HepG2 (cell line): ENCODE results near the gene MAPK11. TPM values are rescaled to one million over a fixed set of nuclear protein-coding genes. Genes with fewer than 3 reads are reported as not detected.
A peak's percentile ranks its signal among the peaks of the same experiment; 100 is the strongest.

Experiments
- FOSL2 ChIP-seq: sonication (generic); formaldehyde crosslinking; IDR thresholded peaks from 2 replicates; pipeline ENCODE4 v1.4.0; 2020; ENCODE audit warnings: missing genetic modification reagents
- REL ChIP-seq: sonication (generic); formaldehyde crosslinking; conservative IDR thresholded peaks from 2 replicates; pipeline ENCODE4 v1.8.0; 2022; ENCODE audit warnings: mild to moderate bottlenecking, missing genetic modification reagents, moderate library complexity
- RXRA ChIP-seq: sonication (generic); formaldehyde crosslinking; IDR thresholded peaks from 2 replicates; pipeline ENCODE4 v1.5.1; 2020; ENCODE audit warnings: missing genetic modification reagents
- SYNCRIP ChIP-seq: fragments of 200-400 bp; formaldehyde crosslinking; IDR thresholded peaks from 2 replicates; pipeline ENCODE4 v1.6.1; 2018; ENCODE audit warnings: mild to moderate bottlenecking, low read depth, low read length; ENCODE audit not compliant: insufficient read depth
- TBL1XR1 ChIP-seq: fragments of 150-350 bp; IDR thresholded peaks from 2 replicates; pipeline ENCODE4 v1.6.1; 2014; ENCODE audit warnings: borderline replicate concordance, low read length; ENCODE audit not compliant: partially characterized antibody
- ZFP62 ChIP-seq: sonication (generic); formaldehyde crosslinking; IDR thresholded peaks from 2 replicates; pipeline ENCODE4 v1.4.0; 2020; ENCODE audit warnings: missing genetic modification reagents
- ZNF746 ChIP-seq: sonication (generic); formaldehyde crosslinking; IDR thresholded peaks from 2 replicates; pipeline ENCODE4 v1.8.0; 2022; ENCODE audit warnings: mild to moderate bottlenecking, missing genetic modification reagents
- polyA plus RNA-seq, 8 experiments: library from polyadenylated mRNA; depleted of rRNA in 3 of 8; stranded (reverse) in 7 of 8; unstranded in 1 of 8; fragments of >200 nt; fragmentation: Illumina TruSeq in 4 of 8; extraction: Trizol in 4 of 8; gene quantifications; 2 replicates each; pipeline versions ENCODE4 v1.2.1 to v1.2.3, GENCODE V29; 2011 to 2016; ENCODE audit warnings: low read depth in 4 of 8, missing spikeins in 1 of 8, mixed read lengths in 1 of 8; ENCODE audit not compliant: insufficient read depth in 1 of 8
- total RNA-seq, 5 experiments: library from RNA; depleted of rRNA; stranded (reverse); fragments of >200 nt; fragmentation: Illumina TruSeq; extraction: Trizol; gene quantifications; 2 replicates each; pipeline ENCODE4 v1.2.3, GENCODE V29; 2016; ENCODE audit warnings: low read depth in 1 of 5
- TF ChIP-seq, protein P1 (sequence below): sonication (generic); formaldehyde crosslinking; conservative IDR thresholded peaks from 2 replicates; pipeline ENCODE4 v1.4.0; 2020; ENCODE audit warnings: missing genetic modification reagents
- TF ChIP-seq, protein P2 (sequence below): fragments of 450-650 bp; IDR thresholded peaks from 2 replicates; pipeline ENCODE4 v1.6.1; 2017
- TF ChIP-seq, protein P3 (sequence below): sonication (generic); formaldehyde crosslinking; IDR thresholded peaks from 2 replicates; pipeline ENCODE4 v1.5.0; 2020; ENCODE audit warnings: mild to moderate bottlenecking, missing genetic modification reagents
- TF ChIP-seq, protein P4 (sequence below): sonication (generic); formaldehyde crosslinking; IDR thresholded peaks from 2 replicates; pipeline ENCODE4 v1.4.0; 2020; ENCODE audit warnings: mild to moderate bottlenecking, missing genetic modification reagents
- TF ChIP-seq, protein P5 (sequence below): sonication (generic); formaldehyde crosslinking; IDR thresholded peaks from 2 replicates; pipeline ENCODE4 v1.4.0; 2020; ENCODE audit warnings: missing genetic modification reagents
- TF ChIP-seq, protein P6 (sequence below): sonication (generic); formaldehyde crosslinking; IDR thresholded peaks from 2 replicates; pipeline ENCODE4 v1.5.0; 2020; ENCODE audit warnings: missing genetic modification reagents, mild to moderate bottlenecking, borderline replicate concordance
- TF ChIP-seq, protein P7 (sequence below): sonication (generic); formaldehyde crosslinking; IDR thresholded peaks from 2 replicates; pipeline ENCODE4 v1.5.1; 2020; ENCODE audit warnings: mild to moderate bottlenecking, missing genetic modification reagents

MAPK11 gene
- total and polyA plus RNA-seq, 2 of the 13 experiments (the other 11 are each of a cell fraction or from before 2014, with no cell fraction given) = 0.15 to 0.17 TPM

DNA sequence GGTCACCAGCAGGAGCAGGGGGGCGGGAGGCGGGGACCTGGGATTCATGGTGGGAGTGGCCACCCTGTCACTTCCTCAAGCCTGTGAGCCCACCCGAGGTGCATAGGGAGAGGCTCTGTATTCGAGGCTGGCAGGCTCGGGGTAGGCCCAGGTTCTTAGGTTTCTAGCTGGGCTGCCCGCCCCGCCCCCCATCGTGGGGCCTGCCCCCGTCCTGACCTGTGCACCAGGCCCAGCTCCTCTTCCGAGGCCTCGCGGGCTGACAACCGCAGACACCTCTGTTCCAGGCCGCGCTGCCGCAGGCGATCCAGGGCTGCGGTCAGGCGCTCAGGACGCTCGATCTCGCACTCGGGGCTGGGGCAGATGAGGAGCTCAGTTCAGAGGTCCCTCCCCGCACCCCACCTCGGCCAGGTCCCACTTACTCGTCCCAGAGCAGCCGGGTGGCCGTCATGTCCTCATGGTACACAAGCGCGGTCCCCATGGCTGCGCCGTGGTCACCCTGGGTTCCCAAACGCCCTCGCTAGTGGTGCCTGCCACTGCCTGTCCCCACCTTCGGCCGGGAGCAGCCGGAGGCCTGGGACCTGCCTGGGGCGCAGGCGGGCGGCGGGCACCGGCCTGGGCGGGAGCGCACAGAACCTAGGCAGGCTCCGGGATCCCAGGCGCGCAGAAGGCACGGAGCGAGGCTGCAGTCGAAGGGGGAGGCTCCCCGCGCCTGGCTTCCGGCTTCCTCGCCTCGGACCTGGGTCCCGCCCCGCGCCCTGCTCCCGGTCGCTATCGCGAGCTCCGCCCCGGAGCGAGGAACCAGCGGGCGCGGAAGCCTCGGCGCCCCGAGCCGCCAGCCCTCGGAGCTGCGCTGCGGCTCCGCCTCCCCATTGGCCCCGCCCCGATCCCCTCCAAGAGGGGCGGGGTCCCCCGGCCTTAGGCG, 19.4 kb downstream of the MAPK11 start, which contains the start of gene HDAC10 (continued):
- TF ChIP-seq, protein P1, sequence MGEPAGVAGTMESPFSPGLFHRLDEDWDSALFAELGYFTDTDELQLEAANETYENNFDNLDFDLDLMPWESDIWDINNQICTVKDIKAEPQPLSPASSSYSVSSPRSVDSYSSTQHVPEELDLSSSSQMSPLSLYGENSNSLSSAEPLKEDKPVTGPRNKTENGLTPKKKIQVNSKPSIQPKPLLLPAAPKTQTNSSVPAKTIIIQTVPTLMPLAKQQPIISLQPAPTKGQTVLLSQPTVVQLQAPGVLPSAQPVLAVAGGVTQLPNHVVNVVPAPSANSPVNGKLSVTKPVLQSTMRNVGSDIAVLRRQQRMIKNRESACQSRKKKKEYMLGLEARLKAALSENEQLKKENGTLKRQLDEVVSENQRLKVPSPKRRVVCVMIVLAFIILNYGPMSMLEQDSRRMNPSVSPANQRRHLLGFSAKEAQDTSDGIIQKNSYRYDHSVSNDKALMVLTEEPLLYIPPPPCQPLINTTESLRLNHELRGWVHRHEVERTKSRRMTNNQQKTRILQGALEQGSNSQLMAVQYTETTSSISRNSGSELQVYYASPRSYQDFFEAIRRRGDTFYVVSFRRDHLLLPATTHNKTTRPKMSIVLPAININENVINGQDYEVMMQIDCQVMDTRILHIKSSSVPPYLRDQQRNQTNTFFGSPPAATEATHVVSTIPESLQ (CRISPR knock-in tag) = no peak
- TF ChIP-seq TBL1XR1 (no peak), RXRA (CRISPR knock-in tag) (no peak), SYNCRIP (no peak), ZNF746 (CRISPR knock-in tag) (0 out of 2 replicates have a peak, but pooled peaks have one; percentile 45), REL (CRISPR knock-in tag) (no peak), FOSL2 (CRISPR knock-in tag) (no peak), ZFP62 (no peak)
- TF ChIP-seq, protein P2, sequence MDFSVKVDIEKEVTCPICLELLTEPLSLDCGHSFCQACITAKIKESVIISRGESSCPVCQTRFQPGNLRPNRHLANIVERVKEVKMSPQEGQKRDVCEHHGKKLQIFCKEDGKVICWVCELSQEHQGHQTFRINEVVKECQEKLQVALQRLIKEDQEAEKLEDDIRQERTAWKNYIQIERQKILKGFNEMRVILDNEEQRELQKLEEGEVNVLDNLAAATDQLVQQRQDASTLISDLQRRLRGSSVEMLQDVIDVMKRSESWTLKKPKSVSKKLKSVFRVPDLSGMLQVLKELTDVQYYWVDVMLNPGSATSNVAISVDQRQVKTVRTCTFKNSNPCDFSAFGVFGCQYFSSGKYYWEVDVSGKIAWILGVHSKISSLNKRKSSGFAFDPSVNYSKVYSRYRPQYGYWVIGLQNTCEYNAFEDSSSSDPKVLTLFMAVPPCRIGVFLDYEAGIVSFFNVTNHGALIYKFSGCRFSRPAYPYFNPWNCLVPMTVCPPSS = no peak
- TF ChIP-seq, protein P3, sequence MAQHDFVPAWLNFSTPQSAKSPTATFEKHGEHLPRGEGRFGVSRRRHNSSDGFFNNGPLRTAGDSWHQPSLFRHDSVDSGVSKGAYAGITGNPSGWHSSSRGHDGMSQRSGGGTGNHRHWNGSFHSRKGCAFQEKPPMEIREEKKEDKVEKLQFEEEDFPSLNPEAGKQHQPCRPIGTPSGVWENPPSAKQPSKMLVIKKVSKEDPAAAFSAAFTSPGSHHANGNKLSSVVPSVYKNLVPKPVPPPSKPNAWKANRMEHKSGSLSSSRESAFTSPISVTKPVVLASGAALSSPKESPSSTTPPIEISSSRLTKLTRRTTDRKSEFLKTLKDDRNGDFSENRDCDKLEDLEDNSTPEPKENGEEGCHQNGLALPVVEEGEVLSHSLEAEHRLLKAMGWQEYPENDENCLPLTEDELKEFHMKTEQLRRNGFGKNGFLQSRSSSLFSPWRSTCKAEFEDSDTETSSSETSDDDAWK (CRISPR knock-in tag) = no peak
- TF ChIP-seq, protein P4, sequence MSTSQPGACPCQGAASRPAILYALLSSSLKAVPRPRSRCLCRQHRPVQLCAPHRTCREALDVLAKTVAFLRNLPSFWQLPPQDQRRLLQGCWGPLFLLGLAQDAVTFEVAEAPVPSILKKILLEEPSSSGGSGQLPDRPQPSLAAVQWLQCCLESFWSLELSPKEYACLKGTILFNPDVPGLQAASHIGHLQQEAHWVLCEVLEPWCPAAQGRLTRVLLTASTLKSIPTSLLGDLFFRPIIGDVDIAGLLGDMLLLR (CRISPR knock-in tag) = peak; percentile 78
- TF ChIP-seq, protein P5, sequence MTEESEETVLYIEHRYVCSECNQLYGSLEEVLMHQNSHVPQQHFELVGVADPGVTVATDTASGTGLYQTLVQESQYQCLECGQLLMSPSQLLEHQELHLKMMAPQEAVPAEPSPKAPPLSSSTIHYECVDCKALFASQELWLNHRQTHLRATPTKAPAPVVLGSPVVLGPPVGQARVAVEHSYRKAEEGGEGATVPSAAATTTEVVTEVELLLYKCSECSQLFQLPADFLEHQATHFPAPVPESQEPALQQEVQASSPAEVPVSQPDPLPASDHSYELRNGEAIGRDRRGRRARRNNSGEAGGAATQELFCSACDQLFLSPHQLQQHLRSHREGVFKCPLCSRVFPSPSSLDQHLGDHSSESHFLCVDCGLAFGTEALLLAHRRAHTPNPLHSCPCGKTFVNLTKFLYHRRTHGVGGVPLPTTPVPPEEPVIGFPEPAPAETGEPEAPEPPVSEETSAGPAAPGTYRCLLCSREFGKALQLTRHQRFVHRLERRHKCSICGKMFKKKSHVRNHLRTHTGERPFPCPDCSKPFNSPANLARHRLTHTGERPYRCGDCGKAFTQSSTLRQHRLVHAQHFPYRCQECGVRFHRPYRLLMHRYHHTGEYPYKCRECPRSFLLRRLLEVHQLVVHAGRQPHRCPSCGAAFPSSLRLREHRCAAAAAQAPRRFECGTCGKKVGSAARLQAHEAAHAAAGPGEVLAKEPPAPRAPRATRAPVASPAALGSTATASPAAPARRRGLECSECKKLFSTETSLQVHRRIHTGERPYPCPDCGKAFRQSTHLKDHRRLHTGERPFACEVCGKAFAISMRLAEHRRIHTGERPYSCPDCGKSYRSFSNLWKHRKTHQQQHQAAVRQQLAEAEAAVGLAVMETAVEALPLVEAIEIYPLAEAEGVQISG = peak; percentile 63; the same call in 1 of the 2 replicates
- TF ChIP-seq, protein P6, sequence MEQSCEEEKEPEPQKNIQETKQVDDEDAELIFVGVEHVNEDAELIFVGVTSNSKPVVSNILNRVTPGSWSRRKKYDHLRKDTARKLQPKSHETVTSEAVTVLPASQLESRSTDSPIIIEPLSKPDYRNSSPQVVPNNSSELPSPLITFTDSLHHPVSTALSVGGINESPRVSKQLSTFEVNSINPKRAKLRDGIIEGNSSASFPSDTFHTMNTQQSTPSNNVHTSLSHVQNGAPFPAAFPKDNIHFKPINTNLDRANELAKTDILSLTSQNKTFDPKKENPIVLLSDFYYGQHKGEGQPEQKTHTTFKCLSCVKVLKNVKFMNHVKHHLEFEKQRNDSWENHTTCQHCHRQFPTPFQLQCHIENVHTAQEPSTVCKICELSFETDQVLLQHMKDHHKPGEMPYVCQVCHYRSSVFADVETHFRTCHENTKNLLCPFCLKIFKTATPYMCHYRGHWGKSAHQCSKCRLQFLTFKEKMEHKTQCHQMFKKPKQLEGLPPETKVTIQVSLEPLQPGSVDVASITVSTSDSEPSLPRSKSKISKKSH (CRISPR knock-in tag) = peak; percentile 59
- TF ChIP-seq, protein P7, sequence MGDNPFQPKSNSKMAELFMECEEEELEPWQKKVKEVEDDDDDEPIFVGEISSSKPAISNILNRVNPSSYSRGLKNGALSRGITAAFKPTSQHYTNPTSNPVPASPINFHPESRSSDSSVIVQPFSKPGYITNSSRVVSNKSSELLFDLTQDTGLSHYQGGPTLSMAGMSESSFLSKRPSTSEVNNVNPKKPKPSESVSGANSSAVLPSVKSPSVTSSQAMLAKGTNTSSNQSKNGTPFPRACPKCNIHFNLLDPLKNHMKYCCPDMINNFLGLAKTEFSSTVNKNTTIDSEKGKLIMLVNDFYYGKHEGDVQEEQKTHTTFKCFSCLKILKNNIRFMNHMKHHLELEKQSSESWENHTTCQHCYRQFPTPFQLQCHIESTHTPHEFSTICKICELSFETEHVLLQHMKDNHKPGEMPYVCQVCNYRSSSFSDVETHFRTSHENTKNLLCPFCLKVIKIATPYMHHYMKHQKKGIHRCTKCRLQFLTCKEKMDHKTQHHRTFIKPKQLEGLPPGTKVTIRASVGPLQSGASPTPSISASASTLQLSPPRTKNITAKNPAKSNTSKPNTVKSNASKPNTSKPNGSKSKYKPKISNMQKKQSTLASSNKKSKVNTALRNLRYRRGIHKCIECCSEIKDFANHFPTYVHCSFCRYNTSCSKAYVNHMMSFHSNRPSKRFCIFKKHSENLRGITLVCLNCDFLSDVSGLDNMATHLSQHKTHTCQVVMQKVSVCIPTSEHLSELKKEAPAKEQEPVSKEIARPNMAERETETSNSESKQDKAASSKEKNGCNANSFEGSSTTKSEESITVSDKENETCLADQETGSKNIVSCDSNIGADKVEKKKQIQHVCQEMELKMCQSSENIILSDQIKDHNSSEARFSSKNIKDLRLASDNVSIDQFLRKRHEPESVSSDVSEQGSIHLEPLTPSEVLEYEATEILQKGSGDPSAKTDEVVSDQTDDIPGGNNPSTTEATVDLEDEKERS (CRISPR knock-in tag) = no peak
